ENCODE measurements around the gene PLXND1. TPM values are rescaled to one million over a fixed set of nuclear protein-coding genes. Genes with fewer than 3 reads are reported as not detected.

PLXND1 gene
- total RNA-seq, 4 donors from 2014 or later = 50.5 to 89.9 (median 76.6) TPM

DNA sequence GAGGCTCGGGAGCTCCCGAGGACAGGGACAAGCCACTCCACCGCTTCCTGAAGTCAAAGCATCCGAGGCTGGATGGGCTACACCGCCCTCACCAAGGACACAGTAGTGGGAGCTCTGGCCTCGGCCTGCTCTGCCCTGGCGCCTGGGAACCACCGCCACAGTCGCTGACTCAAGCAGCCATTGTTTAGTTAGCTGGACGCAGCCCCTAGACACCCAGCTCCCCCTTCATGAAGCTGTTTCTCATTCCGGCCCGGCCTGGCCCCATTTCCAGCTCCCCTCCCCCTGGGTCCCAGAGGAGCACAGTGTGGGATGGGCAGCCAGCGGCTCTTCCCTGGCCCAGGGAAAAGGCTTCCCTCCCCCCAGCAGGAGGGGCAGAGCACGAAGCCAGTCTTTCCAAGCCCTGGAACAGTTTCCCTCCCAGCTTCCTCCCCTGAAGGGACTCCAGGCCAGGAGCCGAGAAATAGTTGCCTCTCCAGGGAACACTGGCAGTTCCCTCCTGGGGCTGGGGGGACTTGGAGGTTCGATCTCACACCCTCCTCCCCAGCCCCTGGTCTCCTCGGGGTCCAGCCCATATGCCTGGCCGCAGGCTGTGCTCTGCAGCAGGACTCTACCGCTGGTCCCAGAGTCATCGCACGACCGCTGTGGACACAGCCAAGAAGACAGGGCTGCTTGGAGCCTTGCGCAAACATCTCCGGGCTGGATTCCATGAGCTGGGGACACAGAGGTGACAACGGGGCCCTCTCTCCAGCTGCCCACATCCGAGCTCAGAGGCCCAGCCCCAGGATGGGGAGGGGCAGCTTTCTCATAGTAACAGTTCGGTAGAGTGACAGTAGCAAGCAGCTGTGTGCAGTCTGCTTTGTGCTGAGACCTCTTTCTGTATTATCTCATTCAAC lies 10.0 kb downstream of the PLXND1 start:
- Histone ChIP-seq H3K27ac (replicated peaks in 1 of 4) (peak overlapping the region; percentile 76 to 83 (median 80)), H3K27me3 (no peaks in the 10 kb centered on the region), H3K9me3 (no peaks in the 10 kb centered on the region), H3K36me3 (peaks cover 0 to 9% (median 0%) of the 10 kb centered on the region in 4 donors), H3K4me3 (peak overlapping the region; percentile 15 to 47 (median 24)), H3K4me1 (peaks cover 84 to 100% (median 98%) of the 10 kb centered on the region in 4 donors)
- TF ChIP-seq POLR2AphosphoS5 (IDR thresholded peaks at IDR 0.05) = peak; percentile 60 to 67
- TF ChIP-seq, protein P1, sequence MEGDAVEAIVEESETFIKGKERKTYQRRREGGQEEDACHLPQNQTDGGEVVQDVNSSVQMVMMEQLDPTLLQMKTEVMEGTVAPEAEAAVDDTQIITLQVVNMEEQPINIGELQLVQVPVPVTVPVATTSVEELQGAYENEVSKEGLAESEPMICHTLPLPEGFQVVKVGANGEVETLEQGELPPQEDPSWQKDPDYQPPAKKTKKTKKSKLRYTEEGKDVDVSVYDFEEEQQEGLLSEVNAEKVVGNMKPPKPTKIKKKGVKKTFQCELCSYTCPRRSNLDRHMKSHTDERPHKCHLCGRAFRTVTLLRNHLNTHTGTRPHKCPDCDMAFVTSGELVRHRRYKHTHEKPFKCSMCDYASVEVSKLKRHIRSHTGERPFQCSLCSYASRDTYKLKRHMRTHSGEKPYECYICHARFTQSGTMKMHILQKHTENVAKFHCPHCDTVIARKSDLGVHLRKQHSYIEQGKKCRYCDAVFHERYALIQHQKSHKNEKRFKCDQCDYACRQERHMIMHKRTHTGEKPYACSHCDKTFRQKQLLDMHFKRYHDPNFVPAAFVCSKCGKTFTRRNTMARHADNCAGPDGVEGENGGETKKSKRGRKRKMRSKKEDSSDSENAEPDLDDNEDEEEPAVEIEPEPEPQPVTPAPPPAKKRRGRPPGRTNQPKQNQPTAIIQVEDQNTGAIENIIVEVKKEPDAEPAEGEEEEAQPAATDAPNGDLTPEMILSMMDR (IDR thresholded peaks at IDR 0.05) = no peak
- intact Hi-C loops (cut with DNase I) = no loop called here
- no peak for DNase-seq (ENCODE audit: extremely low spot score)
- 31% methylated on average over 6 of the region's 27 CpGs for WGBS

GRCh38 chr3:129595544-129596193 lies 10.8 kb downstream of the PLXND1 start:
- H3K27ac ChIP-seq (replicated peaks in 1 of 4) = peak overlapping the region; percentile 76 to 83 (median 80)
- H3K4me3 ChIP-seq = peak overlapping the region; percentile 15 to 47 (median 24)
- no peaks in the 10 kb centered on the region for H3K27me3 ChIP-seq
- no peak for DNase-seq (ENCODE audit: extremely low spot score)
- TF ChIP-seq POLR2A (IDR thresholded peaks at IDR 0.05; ENCODE audit: low read depth) (no peak), POLR2AphosphoS5 (IDR thresholded peaks at IDR 0.05) (no peak), EP300 (IDR thresholded peaks at IDR 0.05) (no peak)
- TF ChIP-seq, protein P1 (IDR thresholded peaks at IDR 0.05) = no peak
- H3K9me3 ChIP-seq = no peaks in the 10 kb centered on the region
- intact Hi-C loops (cut with DNase I) = no loop called here
- WGBS = 83% methylated on average over 2 of the region's 10 CpGs
- peaks cover 84 to 100% (median 97%) of the 10 kb centered on the region in 4 donors for H3K4me1 ChIP-seq
- H3K36me3 ChIP-seq = peaks cover 0 to 2% (median 0%) of the 10 kb centered on the region in 4 donors

GRCh38 chr3:129594907-129595390 lies 11.5 kb downstream of the PLXND1 start:
- no peak for TF ChIP-seq POLR2A (IDR thresholded peaks at IDR 0.05; ENCODE audit: low read depth)
- no peak for TF ChIP-seq POLR2AphosphoS5 (IDR thresholded peaks at IDR 0.05)
- no peak for TF ChIP-seq EP300 (IDR thresholded peaks at IDR 0.05)
- Histone ChIP-seq H3K4me1 (peaks cover 84 to 100% (median 97%) of the 10 kb centered on the region in 4 donors), H3K9me3 (no peaks in the 10 kb centered on the region), H3K27ac (replicated peaks in 1 of 4) (peak overlapping the region; percentile 76 to 83 (median 80)), H3K27me3 (no peaks in the 10 kb centered on the region), H3K36me3 (no peaks in the 10 kb centered on the region), H3K4me3 (no peak overlapping the region)
- WGBS = 75% methylated on average over 4 of the region's 6 CpGs
- intact Hi-C loops (cut with DNase I) = no loop called here
- DNase-seq (ENCODE audit: extremely low spot score) = no peak

- TF ChIP-seq, protein P1 (IDR thresholded peaks at IDR 0.05) = no peak
- no peak for TF ChIP-seq EP300 (IDR thresholded peaks at IDR 0.05)
- H3K36me3 ChIP-seq = no peaks in the 10 kb centered on the region
- H3K4me1 ChIP-seq = peaks cover 85 to 100% (median 97%) of the 10 kb centered on the region in 4 donors
- 70% methylated on average over 10 of the region's 10 CpGs for WGBS
- H3K4me3 ChIP-seq = no peak overlapping the region
- no peaks in the 10 kb centered on the region for H3K9me3 ChIP-seq
- H3K27me3 ChIP-seq = no peaks in the 10 kb centered on the region
- H3K27ac ChIP-seq (replicated peaks in 1 of 4) = peak overlapping the region; percentile 72 to 83 (median 78)
- intact Hi-C loops (cut with DNase I) = no loop called here
- DNase-seq (ENCODE audit: extremely low spot score) = no peak
These were observed 12.1 kb downstream of the PLXND1 start for GRCh38 chr3:129594409-129594808.
